LHCN-M2 (cell line): ENCODE results near the gene ADGRV1. TPM values are rescaled to one million over a fixed set of nuclear protein-coding genes. Genes with fewer than 3 reads are reported as not detected.
A peak's percentile ranks its signal among the peaks of the same experiment; 100 is the strongest.

Source experiments
- DNase-seq: peaks from one replicate; pipeline ENCODE4 v3.0.0-alpha.2; 2012; ENCODE audit warnings: low read depth
- total RNA-seq: library from RNA; depleted of rRNA; stranded (reverse); fragments of >200 nt; gene quantifications from 2 replicates; pipeline ENCODE4 v1.2.3, GENCODE V29; 2014; rRNA removed

The ADGRV1 gene
- total RNA-seq, 1 experiment from 2014 or later, result 0.17 TPM

DNA sequence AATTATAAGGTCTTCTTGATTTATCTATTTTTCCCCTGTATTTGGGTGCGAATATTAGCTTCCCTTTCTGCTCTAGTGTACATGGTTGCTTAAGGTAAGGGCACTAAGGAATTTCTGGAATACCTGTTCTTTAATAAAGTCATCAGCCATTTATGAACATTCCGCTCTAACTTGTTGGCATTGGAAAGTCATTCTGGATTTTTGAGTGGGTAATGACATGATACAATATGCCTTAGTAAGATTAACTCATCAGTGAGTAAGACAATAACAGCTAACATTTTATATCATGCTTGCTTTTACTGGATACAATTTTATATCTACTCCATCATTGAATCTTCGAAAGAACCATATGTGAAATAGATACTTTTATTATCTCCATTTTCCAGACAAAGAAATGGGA is 628.4 kb downstream of the ADGRV1 start:
- DNase-seq, result no peak

DNA sequence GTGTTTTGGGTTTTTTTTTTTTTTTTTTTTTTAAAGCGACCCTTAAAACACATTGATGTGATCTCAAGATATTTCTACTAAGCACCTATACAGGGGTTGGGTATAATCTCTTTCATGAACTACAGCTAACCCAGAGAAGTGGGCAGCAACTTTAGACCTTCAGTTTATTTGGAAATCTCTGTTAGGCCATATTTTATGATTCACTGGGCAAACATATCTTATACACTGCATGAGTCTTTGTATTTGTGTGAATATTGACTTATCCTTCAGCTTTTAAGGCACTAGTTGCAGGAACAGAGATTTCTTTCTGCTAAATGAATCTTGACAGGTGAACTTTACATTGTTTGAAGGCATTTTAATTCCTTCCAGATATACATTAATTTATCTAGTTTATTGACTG is 630.2 kb downstream of the ADGRV1 start:
- no peak for DNase-seq

GRCh38 chr5:91189480-91190313 is 631.1 kb downstream of the ADGRV1 start:
- DNase-seq, result peak; percentile 82

DNA sequence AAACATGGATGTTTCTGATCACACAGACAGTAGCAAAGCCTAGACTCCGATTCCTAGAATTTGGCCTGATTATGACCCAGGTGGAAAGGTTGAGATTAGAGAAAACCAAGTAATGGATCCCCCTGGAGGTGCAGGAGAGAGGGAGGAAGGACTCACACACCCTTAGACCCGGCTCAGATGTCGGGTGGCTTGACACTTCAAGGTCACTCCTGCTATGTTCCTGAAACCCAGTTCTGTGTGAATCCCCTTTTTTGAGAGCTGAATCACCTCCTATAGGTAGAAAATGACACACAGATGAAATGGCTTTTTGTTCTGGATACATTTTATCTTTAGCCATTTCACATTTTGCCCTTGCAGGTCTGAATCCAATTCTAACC is 631.7 kb downstream of the ADGRV1 start:
- DNase-seq, result no peak

- DNase-seq, result no peak
Observed at GRCh38 chr5:91194824-91195381, 636.3 kb downstream of the ADGRV1 start.

- DNase-seq, result no peak
Observed at GRCh38 chr5:91200692-91201091, 642.1 kb downstream of the ADGRV1 start.

DNA sequence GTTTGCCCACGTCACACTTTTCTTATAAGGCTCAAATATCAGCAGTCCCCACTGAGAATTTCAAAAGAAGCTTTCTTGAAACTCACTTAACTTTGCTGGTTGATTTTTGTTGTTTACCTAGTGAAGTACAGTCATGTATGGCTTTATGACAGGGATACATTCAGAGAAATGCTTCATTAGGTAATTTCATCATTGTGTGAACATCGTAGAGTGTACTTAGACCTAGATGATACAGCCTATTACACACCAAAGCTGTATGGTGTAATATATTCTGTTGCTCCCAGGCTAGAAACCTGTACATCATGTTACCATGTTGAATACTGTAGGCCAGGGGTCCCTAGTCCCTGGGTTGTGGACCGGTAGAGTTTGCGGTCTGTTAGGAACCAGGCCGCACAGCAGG is 647.5 kb downstream of the ADGRV1 start:
- no peak for DNase-seq

DNA sequence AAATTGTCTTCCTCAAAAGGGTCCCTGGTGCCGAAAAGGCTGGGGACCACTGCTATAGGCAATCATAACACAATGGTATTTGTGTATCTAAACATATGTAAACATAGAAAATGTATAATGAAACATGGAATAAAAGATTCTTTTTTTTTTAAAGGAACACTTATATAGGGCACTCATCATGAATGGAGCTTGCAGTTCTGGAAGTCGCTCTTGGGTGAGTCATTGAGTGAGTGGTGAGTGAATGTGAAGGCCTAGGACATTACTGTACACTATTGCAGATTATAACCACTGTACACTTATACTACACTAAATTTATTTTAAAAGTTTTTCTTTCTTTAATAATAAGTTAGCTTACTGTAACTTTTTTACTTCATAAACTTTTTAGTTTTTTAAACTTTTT is 648.1 kb downstream of the ADGRV1 start:
- peak; percentile 83 for DNase-seq

GRCh38 chr5:91207248-91207647 is 648.7 kb downstream of the ADGRV1 start:
- DNase-seq, result peak; percentile 49

DNA sequence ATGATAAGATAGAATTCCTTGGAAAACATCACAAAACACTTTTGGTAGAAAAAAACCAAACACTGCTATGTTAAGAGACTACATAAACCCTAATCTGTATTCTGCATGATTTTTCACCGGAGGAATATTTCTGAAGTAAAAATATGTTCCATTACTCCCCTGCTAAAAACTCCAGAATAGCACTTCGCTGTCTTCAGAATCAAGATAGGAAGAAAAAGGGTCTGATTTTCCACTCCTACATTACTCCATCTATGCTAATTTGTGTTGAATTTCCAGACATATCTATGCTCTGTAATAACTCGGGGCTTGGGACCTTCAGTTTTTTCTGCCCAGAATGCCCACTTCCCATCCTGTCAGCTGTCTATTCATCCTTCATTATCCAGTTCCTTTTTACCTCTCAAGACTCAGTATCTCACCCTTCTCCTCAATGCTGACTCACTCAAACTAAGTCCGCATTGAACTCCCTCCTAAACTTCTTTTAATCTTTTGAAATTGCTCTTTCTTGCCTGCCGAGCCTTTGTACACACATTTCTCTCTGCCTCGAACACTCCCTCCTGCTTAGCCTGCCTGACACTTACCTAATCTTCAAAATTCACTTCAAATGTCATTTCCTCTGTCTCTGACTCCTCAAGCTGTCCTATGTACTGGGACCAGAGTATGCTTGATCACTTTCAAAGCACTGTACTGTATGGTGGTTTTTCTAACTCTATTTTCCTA is 653.6 kb downstream of the ADGRV1 start:
- peak; percentile 55 for DNase-seq

DNA sequence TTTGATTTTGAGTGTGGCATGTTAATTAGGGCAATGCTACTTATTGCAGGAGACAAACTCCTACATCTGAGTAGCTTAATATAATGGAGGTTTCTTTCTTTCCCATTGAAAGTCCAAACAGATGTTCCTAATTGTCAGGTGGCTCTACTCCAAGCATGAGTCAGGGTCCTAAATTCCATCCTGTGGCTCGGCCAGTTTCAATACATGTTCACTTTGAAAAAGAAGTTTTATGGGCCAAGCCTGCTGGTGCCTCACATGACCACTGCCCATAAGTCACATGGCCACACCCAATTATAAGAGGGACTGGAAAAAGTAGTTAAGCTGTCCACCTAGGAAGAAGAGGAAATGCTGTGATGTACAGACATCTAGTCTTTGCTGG is 654.1 kb downstream of the ADGRV1 start:
- DNase-seq, result peak; percentile 89

Other genes with a start within 250 kb of the ADGRV1 start
- gene CETN3, start 149.0 kb upstream of the ADGRV1 start, total RNA-seq, result 22.1 and 27.0 TPM in 2 replicates
- 7.4 and 7.9 TPM in 2 replicates for gene MBLAC2, start 84.0 kb upstream of the ADGRV1 start, total RNA-seq
- 9.2 and 14.2 TPM in 2 replicates for gene POLR3G, start 83.9 kb upstream of the ADGRV1 start, total RNA-seq
- 12.8 and 14.1 TPM in 2 replicates for gene LYSMD3, start 29.2 kb upstream of the ADGRV1 start, total RNA-seq